ENCODE results near the gene NABP1.

NABP1 gene

GRCh38 chr2:191666732-191667131 is 11.2 kb upstream of the NABP1 start:
- Histone ChIP-seq H3K4me1 (ENCODE audit: control insufficient read depth, insufficient read depth, low read length) (no peaks in the 10 kb centered on the region), H3K4me3 (ENCODE audit: low read length in 2 of 2) (no peak overlapping the region), H3K9ac (ENCODE audit: low read length in 2 of 2) (no peak overlapping the region), H3K27me3 (ENCODE audit: control insufficient read depth in 1 of 2, insufficient read depth in 2 of 2, low read length in 2 of 2) (peaks cover 0 to 3% of the 10 kb centered on the region in 2 donors), H3K27ac (ENCODE audit: low read length) (no peak overlapping the region), H3K9me3 (ENCODE audit: control insufficient read depth in 2 of 2, low read length in 2 of 2) (no peaks in the 10 kb centered on the region), H3K36me3 (ENCODE audit: control insufficient read depth in 2 of 2, insufficient read depth in 2 of 2, low read length in 2 of 2) (no peaks in the 10 kb centered on the region)

GRCh38 chr2:191670076-191670475 is 7.9 kb upstream of the NABP1 start:
- H3K36me3 ChIP-seq (ENCODE audit: control insufficient read depth in 2 of 2, insufficient read depth in 2 of 2, low read length in 2 of 2): no peaks in the 10 kb centered on the region
- no peak overlapping the region for H3K27ac ChIP-seq (ENCODE audit: low read length)
- H3K4me1 ChIP-seq (ENCODE audit: control insufficient read depth, insufficient read depth, low read length): no peaks in the 10 kb centered on the region
- H3K4me3 ChIP-seq (ENCODE audit: low read length in 2 of 2): no peak overlapping the region
- no peak overlapping the region for H3K9ac ChIP-seq (ENCODE audit: low read length in 2 of 2)
- H3K9me3 ChIP-seq (ENCODE audit: control insufficient read depth in 2 of 2, low read length in 2 of 2): no peaks in the 10 kb centered on the region
- peaks cover 0 to 3% of the 10 kb centered on the region in 2 donors for H3K27me3 ChIP-seq (ENCODE audit: control insufficient read depth in 1 of 2, insufficient read depth in 2 of 2, low read length in 2 of 2)

DNA sequence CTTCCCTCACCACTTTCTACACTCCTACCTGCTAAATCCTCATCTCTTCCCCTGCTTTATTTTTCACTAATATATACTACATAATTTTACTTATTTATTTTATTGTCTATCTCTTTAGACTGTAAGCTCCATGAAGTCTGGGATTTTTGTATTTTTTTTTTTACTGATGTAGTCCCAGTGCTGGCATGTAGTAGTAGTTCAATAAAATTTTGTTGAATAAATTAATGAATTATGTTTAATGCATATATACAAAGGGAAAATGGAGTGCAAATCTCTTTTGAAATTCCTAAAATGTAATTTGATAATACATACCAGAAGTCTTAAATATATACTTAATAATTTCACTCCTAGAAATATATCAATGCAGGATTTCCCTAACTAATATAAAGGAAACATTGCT is 7.1 kb upstream of the NABP1 start:
- Histone ChIP-seq H3K9me3 (ENCODE audit: control insufficient read depth in 2 of 2, low read length in 2 of 2) (no peaks in the 10 kb centered on the region), H3K36me3 (ENCODE audit: control insufficient read depth in 2 of 2, insufficient read depth in 2 of 2, low read length in 2 of 2) (no peaks in the 10 kb centered on the region), H3K4me3 (ENCODE audit: low read length in 2 of 2) (no peak overlapping the region), H3K27me3 (ENCODE audit: control insufficient read depth in 1 of 2, insufficient read depth in 2 of 2, low read length in 2 of 2) (peaks cover 0 to 3% of the 10 kb centered on the region in 2 donors), H3K27ac (ENCODE audit: low read length) (no peak overlapping the region), H3K4me1 (ENCODE audit: control insufficient read depth, insufficient read depth, low read length) (no peaks in the 10 kb centered on the region), H3K9ac (ENCODE audit: low read length in 2 of 2) (no peak overlapping the region)

GRCh38 chr2:191675807-191676721 is 1.9 kb upstream of the NABP1 start:
- H3K9ac ChIP-seq (ENCODE audit: low read length in 2 of 2): no peak overlapping the region
- no peak overlapping the region for H3K27ac ChIP-seq (ENCODE audit: low read length)
- no peaks in the 10 kb centered on the region for H3K27me3 ChIP-seq (ENCODE audit: control insufficient read depth in 1 of 2, insufficient read depth in 2 of 2, low read length in 2 of 2)
- no peaks in the 10 kb centered on the region for H3K36me3 ChIP-seq (ENCODE audit: control insufficient read depth in 2 of 2, insufficient read depth in 2 of 2, low read length in 2 of 2)
- H3K9me3 ChIP-seq (ENCODE audit: control insufficient read depth in 2 of 2, low read length in 2 of 2): no peaks in the 10 kb centered on the region
- no peak overlapping the region for H3K4me3 ChIP-seq (ENCODE audit: low read length in 2 of 2)
- peaks cover 3% of the 10 kb centered on the region for H3K4me1 ChIP-seq (ENCODE audit: control insufficient read depth, insufficient read depth, low read length)

- Histone ChIP-seq H3K4me3 (ENCODE audit: low read length in 2 of 2) (peak overlapping the region; percentile 79 to 82), H3K27ac (ENCODE audit: low read length) (peak overlapping the region; percentile 95), H3K36me3 (ENCODE audit: control insufficient read depth in 2 of 2, insufficient read depth in 2 of 2, low read length in 2 of 2) (no peaks in the 10 kb centered on the region), H3K4me1 (ENCODE audit: control insufficient read depth, insufficient read depth, low read length) (peaks cover 3% of the 10 kb centered on the region), H3K9me3 (ENCODE audit: control insufficient read depth in 2 of 2, low read length in 2 of 2) (no peaks in the 10 kb centered on the region), H3K27me3 (ENCODE audit: control insufficient read depth in 1 of 2, insufficient read depth in 2 of 2, low read length in 2 of 2) (no peaks in the 10 kb centered on the region), H3K9ac (ENCODE audit: low read length in 2 of 2) (peak overlapping the region; percentile 78 to 96)
Observed at GRCh38 chr2:191676790-191677645, 918 bp upstream of the NABP1 start.

GRCh38 chr2:191678437-191679100 is 633 bp downstream of the NABP1 start:
- peak overlapping the region; percentile 82 to 86 for H3K4me3 ChIP-seq (ENCODE audit: low read length in 2 of 2)

GRCh38 chr2:191679818-191680600 is 2.1 kb downstream of the NABP1 start:
- H3K36me3 ChIP-seq (ENCODE audit: control insufficient read depth in 2 of 2, insufficient read depth in 2 of 2, low read length in 2 of 2): no peaks in the 10 kb centered on the region
- no peak overlapping the region for H3K9ac ChIP-seq (ENCODE audit: low read length in 2 of 2)
- no peaks in the 10 kb centered on the region for H3K9me3 ChIP-seq (ENCODE audit: control insufficient read depth in 2 of 2, low read length in 2 of 2)
- no peaks in the 10 kb centered on the region for H3K27me3 ChIP-seq (ENCODE audit: control insufficient read depth in 1 of 2, insufficient read depth in 2 of 2, low read length in 2 of 2)
- H3K4me3 ChIP-seq (ENCODE audit: low read length in 2 of 2): no peak overlapping the region
- no peak overlapping the region for H3K27ac ChIP-seq (ENCODE audit: low read length)
- peaks cover 3% of the 10 kb centered on the region for H3K4me1 ChIP-seq (ENCODE audit: control insufficient read depth, insufficient read depth, low read length)

More at GRCh38 chr2:191678437-191679100, 633 bp downstream of the NABP1 start:
- H3K4me1 ChIP-seq (ENCODE audit: control insufficient read depth, insufficient read depth, low read length): peaks cover 3% of the 10 kb centered on the region
- no peaks in the 10 kb centered on the region for H3K36me3 ChIP-seq (ENCODE audit: control insufficient read depth in 2 of 2, insufficient read depth in 2 of 2, low read length in 2 of 2)
- H3K9me3 ChIP-seq (ENCODE audit: control insufficient read depth in 2 of 2, low read length in 2 of 2): no peaks in the 10 kb centered on the region
- H3K9ac ChIP-seq (ENCODE audit: low read length in 2 of 2): peak overlapping the region; percentile 79 to 85
- no peaks in the 10 kb centered on the region for H3K27me3 ChIP-seq (ENCODE audit: control insufficient read depth in 1 of 2, insufficient read depth in 2 of 2, low read length in 2 of 2)
- peak overlapping the region; percentile 95 for H3K27ac ChIP-seq (ENCODE audit: low read length)

DNA sequence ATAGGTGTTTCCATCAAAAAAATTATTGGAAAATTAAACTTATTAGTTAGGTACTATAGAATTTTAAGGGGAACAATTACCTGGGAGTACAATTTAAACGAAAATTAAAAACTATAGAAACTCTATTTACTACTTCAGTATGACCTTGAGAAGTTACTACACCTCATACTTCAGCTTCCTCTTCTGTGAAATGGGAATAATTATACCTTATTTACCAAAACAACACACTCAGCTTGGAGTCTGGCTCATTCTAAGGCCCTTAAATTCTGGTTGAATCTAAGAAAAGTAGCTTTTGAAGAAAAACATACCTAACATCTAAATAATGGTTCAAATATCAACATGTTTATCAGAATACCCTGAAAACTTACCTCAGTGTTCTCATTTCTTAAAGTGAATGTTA is 2.7 kb downstream of the NABP1 start:
- Histone ChIP-seq H3K36me3 (ENCODE audit: control insufficient read depth in 2 of 2, insufficient read depth in 2 of 2, low read length in 2 of 2) (no peaks in the 10 kb centered on the region), H3K27me3 (ENCODE audit: control insufficient read depth in 1 of 2, insufficient read depth in 2 of 2, low read length in 2 of 2) (no peaks in the 10 kb centered on the region), H3K4me1 (ENCODE audit: control insufficient read depth, insufficient read depth, low read length) (peaks cover 3% of the 10 kb centered on the region), H3K9ac (ENCODE audit: low read length in 2 of 2) (no peak overlapping the region), H3K4me3 (ENCODE audit: low read length in 2 of 2) (no peak overlapping the region), H3K9me3 (ENCODE audit: control insufficient read depth in 2 of 2, low read length in 2 of 2) (no peaks in the 10 kb centered on the region), H3K27ac (ENCODE audit: low read length) (no peak overlapping the region)

- H3K27ac ChIP-seq (ENCODE audit: low read length): no peak overlapping the region
- no peaks in the 10 kb centered on the region for H3K27me3 ChIP-seq (ENCODE audit: control insufficient read depth in 1 of 2, insufficient read depth in 2 of 2, low read length in 2 of 2)
- H3K4me3 ChIP-seq (ENCODE audit: low read length in 2 of 2): no peak overlapping the region
- peaks cover 0 to 3% of the 10 kb centered on the region in 2 donors for H3K36me3 ChIP-seq (ENCODE audit: control insufficient read depth in 2 of 2, insufficient read depth in 2 of 2, low read length in 2 of 2)
- no peaks in the 10 kb centered on the region for H3K9me3 ChIP-seq (ENCODE audit: control insufficient read depth in 2 of 2, low read length in 2 of 2)
- no peak overlapping the region for H3K9ac ChIP-seq (ENCODE audit: low read length in 2 of 2)
- peaks cover 3% of the 10 kb centered on the region for H3K4me1 ChIP-seq (ENCODE audit: control insufficient read depth, insufficient read depth, low read length)
Observed at GRCh38 chr2:191682126-191682525, 4.2 kb downstream of the NABP1 start.

DNA sequence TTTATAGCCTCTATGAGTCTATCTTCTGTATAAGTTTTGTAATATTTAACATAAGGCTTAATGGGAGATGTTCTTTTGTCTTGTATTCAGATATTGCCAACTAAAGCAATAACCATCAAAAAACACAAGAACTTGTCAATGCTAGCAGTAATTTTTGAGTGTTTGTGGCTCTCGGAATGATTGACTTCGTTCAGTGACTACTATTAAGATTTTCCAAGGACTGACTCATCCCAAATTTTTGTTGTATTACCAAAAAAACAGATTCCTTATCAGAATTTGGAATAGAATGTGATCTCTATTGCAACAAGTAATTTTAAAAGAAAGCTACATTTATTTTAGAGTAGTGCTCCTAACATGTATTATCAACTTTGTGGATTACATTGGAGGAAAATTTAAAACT is 8.1 kb downstream of the NABP1 start:
- Histone ChIP-seq H3K9ac (ENCODE audit: low read length in 2 of 2) (no peak overlapping the region), H3K36me3 (ENCODE audit: control insufficient read depth in 2 of 2, insufficient read depth in 2 of 2, low read length in 2 of 2) (peaks cover 0 to 3% of the 10 kb centered on the region in 2 donors), H3K27me3 (ENCODE audit: control insufficient read depth in 1 of 2, insufficient read depth in 2 of 2, low read length in 2 of 2) (no peaks in the 10 kb centered on the region), H3K27ac (ENCODE audit: low read length) (no peak overlapping the region), H3K4me1 (ENCODE audit: control insufficient read depth, insufficient read depth, low read length) (no peaks in the 10 kb centered on the region), H3K9me3 (ENCODE audit: control insufficient read depth in 2 of 2, low read length in 2 of 2) (no peaks in the 10 kb centered on the region), H3K4me3 (ENCODE audit: low read length in 2 of 2) (no peak overlapping the region)
